Stromal cell of bone marrow (primary cell): ENCODE results near the gene SPOP.
"Not testable (repeated sequence)": the region's sequence is repeated elsewhere in the genome, so short reads cannot be mapped to it uniquely, and the experiment has no call there.

Source experiments
- DNase-seq: peaks from one replicate; pipeline ENCODE4 v3.0.0-alpha.2; 2012; ENCODE audit warnings: low read depth

The SPOP gene

DNA sequence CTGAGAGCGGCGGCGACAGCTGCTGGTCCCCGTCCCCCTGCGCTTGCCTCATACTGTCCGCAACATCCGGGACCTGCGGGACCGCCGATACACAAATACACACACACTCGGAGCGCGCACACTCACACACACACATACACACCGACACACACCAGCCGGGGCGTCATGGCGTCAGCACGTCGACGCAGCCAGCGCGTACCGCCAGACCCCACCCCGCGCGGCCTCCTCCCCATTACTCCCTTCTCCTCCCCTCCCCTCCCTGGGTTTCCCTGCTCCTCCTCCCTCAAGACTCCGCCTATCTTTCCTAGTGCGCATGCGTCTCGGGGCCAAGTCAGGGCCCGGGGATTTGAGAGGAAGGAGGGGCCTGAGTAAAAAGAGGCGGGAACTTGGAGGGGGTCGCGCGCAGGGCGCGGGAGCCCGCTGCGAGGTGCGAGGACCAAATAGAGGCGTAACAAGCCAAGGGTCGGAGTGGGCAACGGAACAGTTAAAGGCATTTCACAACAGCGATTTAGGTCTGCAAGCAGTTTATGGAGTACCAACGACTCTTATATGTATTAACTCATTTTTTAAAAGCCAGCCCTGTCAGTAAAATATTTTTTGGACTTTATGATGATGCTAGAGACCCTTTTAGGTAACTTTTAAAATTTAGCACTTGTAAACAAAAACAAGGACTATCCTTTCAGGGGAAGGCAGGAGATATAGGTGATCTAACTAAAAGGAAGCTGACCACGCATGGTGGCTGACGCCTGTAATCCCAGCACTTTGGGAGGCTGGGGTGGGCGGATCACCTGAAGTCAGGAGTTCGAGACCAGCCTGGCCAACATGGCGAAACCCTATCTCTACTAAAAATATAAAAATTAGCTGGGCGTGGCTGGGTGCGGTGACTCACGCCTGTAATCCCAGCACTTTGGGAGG lies at the start of gene SPOP:
Gene SPOP, minus strand, starts transcription at position 165 of the 915 bp plus-strand sequence. CDS start 55,287 bp downstream, outside the sequence.
- peak; percentile 97 for DNase-seq

DNA sequence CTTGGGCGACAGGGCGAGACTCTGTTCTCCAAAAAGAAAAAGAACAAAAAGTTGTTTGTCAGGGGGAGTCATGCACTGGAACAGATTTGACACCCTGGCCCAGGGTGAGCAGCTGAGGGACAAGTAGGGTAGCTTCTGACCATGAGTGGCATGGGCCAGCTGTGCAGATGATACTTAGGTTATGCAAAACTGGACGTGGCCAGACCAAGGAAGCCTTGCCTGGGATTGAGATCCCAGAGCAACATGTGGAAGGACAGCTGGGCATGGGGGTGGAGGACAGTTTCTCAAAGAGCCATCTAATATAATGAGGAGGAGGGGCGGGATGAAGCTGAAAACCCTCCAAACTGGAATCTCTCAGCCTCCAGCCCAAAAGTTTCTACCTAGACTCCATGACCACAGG lies 49.5 kb upstream of the SPOP start:
- DNase-seq = no peak

DNA sequence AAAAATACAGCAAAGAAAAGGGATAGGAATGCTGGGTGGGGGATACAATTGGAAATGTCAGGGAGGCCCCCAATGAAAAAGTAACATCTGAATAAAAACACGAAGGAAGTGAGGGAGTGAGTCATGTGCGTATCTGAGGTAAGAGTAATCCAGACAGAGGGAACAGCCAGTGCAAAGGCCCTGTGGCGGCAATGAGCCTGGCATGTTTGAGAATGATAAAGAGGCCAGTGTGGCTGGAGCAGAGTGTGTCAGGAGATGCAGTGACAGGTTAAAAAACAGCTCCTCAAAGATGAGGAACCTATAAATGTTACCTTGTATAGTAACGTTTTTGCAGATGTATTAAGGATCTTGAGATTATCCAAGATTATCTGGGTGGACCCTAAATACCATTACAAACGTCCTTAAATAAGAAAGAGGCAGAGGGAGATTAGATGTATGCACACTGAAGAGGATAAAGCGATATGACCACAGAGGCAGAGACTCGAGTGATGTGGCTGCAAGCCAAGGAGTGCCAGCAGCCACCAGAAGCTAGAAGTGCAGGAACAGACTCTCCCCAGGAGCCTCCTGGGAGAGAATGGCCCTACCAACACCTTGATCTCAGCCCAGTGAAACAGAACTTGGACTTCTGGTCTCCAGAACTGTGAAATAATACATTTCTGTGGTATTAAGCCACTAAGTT lies 47.7 kb upstream of the SPOP start:
- DNase-seq = no peak

DNA sequence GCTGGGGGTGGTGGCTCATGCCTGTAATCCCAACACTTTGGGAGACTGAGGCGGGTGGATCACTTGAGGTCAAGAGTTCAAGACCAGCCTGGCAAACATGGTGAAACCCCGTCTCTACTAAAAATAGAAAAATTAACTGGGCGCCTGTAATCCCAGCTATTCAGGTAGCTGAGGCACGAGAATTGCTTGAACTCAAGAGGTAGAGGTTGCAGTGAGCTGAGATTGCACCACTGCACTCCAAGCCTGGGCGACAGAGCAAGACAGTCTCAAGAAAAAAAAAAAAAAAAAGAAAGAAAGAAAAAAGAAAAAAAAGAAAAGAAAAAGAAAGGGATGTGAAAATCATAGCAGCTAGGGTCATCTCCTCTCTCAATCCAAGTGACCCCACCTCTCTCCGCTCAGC lies 46.7 kb upstream of the SPOP start:
- DNase-seq = not testable (repeated sequence)

DNA sequence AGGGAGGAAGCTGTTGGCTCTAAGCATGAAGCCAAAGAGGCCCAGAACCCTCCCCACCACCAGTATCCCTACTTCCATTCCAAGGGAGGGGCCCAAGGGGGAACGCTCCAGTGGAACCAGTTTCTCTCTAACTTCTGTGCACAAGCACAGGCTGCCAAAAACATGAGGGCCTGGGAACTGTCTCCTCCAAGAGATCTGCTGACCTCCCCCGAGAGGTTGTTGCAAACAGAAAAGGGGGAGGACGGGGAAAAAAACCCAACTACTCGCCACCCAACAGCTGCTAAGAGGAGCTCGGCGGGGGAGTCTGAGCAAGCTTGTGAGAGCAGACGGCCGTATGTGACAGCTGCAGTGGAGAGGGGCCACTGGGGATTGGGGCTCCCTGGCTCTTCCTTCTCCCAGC lies 45.5 kb upstream of the SPOP start:
- DNase-seq = no peak

DNA sequence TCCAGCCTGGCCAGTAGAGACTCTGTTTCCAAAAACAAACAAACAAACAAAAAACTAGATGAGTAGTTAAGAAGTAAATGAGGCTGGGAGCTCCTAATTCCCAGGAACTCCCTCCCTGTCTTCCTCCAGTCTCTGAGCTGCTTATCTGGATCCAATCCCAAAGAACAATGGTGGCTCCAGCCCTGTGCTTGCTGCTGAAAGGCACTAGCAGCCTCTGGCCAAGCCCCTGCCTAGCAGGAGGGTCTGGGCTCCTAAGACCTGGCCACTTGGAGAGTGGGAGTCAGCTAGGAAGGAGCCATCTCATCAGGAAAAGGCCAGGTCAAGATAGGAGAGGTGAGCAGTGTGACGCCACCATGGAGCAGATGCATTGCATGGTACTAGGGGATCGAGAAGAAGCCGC lies 44.2 kb upstream of the SPOP start:
- no peak for DNase-seq

DNA sequence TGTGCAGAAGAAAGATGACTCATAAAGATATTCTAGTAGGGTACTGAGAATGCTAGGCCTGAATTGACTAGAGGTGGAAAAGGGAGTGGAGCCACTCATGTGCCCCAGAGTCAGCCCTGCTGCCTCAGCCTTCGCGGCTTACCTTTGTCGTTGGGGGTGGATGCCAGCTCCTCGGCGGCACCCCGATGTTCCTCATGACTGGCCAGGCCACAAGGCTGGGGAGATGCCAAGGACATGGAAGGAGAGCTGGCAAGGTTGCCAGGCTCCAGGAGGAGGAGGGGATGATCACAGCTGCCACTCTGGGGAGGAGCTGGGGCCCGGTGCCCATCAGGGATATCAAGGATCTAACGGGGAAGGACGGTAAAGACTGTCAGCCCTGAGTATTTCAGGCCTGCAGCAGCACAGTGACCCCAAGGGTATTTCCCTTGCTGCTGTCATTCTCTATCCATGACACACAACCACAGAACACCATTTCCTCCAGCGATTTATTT lies 39.5 kb upstream of the SPOP start:
- DNase-seq = no peak

DNA sequence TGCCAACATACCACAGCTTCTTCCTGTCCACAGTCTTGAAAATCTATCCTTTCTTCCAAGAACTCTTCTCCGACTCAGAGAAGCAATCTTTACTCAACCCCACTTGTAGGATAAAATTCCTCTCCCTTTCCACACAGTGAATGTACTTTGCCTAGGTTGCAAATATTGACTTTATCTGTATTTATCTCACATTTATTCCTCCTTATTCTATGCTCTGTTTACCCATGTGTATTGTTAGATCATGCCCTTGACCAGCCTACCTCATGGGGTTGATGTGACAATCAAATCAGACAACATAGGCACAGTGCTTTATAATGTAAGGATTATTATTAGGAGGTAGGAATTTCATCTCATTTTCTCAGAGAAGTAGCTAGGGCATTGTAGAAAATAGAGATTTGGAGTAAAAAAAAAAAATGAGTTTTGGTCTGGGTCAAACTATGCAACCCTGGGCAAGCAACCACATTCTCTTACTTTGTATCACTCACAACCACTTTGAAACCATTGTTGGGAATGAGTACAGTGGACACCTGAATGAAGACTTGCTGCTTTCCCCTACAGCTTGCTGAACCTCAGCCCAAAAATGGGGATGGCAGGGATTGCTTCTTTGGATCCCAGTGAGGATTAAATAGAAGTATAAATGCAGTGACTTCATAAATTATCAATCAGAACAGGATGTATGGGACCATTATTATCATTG lies 38.9 kb upstream of the SPOP start:
- no peak for DNase-seq

DNA sequence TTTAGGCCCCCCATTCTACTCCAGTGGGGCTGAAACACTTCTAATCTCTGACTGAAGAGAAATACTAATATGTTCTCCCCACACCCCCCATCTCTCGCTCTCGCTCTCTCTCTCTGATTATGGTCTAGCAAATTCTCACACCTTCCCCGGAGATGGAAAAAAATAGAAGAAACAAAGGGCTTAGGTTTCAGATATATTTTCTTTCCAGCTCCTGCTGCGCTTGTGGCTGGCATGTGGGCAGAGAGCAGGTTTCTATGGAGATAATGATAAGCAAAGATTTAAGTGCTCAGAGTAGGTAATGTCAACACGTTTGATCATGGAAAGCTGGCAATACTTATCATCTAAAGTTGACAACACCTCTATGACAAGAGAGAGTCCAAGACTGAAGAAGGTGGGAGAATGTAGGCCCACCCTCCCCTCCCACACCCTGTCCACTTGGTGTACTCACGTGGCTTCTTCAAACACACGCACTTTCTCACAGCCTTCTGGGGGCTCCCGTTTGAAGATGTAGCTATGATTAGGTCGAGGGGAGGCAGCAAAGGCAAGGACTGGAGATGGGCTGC lies 37.9 kb upstream of the SPOP start:
- DNase-seq = no peak

DNA sequence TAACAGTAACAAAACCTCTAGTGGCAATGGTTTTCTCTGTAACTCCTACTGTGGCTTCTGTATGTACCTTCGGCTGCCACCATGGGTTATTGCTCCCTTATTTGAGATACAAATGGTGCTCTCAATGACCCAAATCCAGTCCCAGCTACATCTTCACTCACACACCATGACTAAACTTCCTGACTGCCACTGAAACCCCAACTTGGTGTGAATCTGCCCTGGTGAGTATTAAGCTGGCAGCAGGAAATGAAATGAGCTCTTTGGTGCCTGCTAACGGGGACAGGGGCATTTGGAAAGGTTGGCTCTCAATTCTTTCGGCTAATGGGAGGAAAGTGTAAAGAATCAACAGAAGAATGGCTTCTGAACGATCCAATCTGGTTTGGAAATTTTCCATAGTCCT lies 37.3 kb upstream of the SPOP start:
- DNase-seq = no peak

DNA sequence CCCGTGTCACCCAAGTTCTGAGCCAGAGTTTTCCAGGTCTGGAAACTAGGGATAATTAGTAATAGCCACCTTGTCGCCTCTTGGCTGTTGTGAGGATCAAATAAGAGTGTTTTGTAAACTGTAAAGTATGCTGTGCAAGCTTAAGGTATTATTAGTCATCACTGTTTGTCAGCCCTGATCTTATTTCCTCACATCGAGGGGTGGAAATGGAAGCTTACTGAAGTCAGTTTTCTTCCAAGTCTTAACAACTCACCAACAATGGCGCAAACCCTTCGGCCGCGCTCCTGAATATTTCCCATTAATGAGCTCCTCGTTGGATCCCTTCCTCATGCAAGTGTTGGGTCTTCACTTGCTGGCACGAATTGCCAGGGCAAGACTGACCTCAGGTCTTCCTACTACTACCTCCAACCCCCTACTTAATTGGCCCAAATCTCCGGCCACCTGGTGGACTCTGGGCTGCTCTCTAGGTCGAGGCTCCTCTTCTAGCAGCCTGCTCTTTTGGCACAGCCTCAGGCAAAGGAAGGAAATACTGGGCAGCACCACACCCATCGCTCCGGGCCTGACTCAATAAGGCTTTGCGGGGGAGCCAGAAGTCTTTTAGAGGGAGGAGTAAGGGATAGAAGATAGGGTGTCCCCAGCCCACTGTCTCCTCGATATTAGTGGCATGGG lies 30.8 kb upstream of the SPOP start:
- no peak for DNase-seq

DNA sequence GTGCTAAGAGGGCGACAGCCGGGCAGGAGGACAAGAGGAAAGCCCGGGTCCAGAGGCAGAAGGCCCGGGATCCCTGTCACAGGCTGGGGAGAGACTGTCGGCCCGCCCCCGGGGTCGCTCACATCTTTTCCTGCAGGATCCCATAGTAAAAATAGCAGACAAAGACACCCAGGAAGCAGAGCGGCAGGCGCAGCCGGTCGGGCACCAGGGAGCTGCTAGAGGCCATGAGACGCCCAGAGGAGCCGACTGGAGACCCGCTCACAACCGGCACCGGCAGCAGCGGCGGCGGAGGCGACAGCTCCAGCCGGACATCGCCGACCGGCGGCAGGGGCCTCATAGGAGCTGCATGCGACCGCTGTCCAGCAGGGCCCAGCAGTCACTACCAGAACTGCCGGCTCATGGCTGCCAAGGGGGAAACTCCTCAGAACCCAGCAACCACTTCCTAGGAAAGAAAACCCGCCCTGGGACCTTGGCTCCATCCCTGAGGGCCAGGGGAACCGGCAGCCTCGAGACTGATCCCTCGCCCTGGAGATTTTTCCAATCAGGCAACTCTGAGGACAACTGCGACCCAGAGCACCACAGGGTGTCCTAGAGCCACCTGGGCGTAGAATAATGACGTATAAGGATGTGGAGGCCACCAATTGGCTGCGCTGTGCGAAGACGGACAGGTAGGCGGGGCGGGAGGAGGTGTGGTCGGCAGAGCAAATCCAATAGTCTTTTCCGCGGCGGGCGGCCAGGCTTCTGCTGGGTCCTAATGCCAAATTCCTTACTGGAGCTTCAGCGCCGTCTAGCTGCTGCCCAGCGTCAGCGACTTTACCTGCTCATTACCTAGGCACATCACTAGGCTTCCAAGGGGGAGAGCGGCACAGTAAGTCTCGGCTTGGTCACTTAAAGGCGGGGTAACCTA lies 30.0 kb upstream of the SPOP start, which contains the start of gene SLC35B1:
Gene SLC35B1, minus strand, starts transcription at position 357 of the 907 bp plus-strand sequence. Its CDS starts 131 bp downstream, at position 226.
- DNase-seq = peak; percentile 98

DNA sequence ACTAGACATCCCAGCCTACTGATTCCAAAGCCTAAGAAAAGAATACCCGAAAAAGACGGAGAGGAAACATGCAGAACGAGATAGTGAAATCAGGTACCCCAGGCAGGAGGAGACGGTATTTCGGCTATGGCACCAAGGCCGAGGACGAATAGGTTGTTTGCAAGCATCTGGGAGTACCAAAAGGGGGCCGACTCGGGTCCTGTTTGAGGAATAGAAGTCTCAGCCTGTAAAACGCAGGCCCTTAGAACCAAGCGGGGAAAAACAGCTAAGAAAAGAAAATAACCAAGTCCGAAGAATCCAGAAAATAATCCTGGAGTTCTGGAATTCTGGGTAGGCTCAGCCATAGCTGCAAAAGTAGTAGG lies 29.3 kb upstream of the SPOP start:
- DNase-seq = no peak

DNA sequence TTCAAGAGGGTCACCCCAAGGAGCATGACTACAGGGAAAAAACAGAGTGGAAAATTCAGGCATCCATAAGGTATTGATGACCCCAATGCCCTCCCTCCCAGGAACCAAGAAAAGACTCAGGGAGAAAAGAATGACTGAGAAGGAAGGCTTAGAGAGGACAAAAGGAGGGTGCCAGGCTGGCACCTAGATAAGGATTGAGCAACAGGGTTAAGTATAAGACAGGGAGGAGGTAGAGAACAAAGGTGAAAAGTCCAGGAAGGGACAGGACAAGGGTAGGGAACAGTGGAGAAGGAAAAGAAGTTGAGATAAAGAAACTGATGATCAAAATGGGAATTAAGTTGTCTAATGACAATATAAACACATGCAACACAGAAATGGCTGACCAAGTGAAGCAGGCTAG lies 27.4 kb upstream of the SPOP start:
- DNase-seq = no peak

DNA sequence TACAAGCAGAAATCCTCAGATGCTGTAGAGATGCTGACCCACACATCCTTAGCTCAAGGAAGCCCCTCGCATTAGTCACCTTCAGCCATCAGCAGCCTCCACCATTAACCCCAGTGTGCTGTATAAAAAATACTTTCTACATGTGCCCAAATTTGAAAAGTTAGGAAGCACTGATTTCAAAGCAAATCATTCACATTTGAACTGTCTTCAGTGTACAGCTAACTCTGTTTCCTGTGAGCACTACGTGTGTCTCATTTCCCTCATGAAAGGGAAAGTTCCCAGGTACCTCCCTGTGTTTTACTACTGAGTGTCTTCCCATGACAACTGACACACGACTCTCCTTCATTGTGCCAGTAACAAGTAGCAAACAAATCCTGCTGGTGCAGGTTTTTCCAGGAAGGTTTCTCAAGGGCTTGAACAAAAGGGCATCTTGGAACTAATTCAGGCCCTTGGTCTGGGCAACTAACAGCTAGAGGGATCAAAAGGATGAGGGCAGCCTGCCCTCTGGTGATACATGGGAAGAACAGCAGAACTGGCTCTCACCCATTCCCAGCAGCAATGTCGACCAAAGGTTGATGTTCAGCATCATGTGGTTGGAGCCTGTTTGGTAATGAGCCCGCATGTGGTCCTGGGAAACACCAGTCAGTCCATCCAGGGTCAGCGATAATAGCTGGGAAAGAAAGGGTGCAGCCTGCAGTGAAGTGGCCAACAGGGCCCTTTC lies 25.8 kb upstream of the SPOP start:
- DNase-seq = no peak

DNA sequence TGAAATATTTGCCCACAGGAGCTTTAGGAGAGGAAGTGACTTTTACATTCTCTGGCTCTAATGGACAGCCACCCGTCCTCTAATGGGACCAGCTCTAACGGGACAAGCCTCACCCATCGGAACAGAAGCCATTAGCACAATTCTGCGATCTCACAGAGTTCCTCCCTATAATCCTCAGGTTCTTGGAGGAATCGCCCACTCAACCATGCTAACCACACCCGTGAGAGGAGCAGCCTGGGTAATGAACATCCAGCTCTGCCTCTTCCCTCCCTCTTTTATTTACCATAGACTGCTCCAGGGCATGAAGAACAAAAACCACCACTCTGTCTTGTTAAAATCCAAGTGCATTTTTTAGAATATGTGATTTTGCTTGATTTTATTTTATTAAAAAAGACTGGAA lies 23.1 kb upstream of the SPOP start:
- no peak for DNase-seq

DNA sequence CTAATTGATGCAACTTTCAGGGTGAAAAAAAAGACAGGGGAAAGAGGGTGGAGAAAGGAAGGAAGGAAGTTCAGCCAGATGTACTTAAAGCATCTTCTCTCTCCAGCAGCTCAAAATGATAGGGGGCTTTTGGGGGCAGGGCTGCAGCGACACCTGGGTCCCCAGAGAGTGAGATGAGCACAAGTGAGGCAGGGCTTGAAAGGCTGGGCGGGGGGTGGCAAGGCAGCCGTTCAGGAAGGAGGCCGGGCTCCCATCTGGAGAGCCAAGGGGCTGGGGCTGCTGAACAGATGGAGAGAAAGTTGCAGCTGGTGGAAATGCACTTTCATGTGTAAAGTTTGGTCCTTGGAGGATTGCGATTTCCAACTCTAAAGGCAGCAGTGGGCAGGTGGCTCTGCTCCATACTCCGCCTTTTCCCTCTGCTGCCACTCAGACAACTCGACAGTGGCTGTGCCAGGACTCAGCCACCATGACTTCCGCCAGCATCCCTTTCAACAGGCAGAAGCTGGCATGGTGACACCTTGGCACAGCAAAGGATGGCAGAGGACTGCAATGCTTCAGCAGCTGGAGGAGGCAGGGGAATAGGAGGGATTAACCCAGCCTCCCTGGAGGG lies 22.2 kb upstream of the SPOP start:
- no peak for DNase-seq

DNA sequence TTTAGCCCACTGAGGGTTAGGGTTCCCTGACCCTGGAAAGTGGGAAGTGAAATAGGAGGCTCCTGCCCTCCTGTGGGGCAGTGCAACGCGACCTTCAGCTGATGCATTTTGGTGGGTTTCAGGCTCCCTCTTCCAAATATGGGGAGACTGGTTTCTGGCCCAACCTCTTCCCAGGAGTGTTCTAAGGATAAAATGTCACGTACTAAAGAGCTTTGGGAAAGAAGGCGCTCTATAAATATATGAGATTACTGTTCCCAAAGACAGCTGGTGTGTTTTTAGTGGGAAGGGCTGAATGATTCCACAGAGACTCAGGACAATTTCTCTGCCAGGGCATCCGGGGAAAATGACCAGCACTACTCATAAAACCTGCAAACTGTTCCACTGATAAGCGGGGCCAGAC lies 20.1 kb upstream of the SPOP start:
- no peak for DNase-seq

DNA sequence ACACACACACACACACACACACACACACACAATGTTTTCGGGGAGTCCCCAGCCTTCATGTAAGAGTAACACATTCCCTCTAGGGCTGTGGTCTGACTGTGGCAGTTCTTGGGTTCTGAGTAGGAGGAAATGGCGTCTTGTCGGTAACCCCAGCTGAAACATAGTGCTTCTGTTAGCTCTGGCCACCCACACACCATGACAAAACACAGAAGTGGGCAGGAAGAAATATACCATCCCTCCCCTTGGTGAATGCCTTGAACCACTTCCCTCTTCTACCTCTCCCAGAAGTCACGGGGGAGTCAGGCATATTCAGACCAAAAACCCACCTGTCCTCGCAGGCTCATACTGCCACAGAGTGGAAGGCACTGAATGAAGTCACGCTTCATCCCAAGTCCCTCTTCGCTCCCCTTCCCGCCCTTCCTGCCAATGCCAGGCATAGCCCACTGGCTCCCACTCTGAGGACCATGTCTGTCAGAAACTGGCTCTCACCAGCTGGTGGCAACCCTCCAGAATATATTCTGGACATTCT lies 18.4 kb upstream of the SPOP start:
- DNase-seq = no peak
